Activated naive CD4-positive, alpha-beta T cell treated with anti-CD3 and anti-CD28 coated beads, Interleukin-2, amount 10 ng/mL, durations not matched to agents 7 days and 5 days (primary cell): ENCODE results near the gene ANKRD60.

Experiments
- CTCF ChIA-PET: fragments of 350-600 bp; sonication (Branson Sonifier 250); formaldehyde crosslinking; loops from one replicate; lab custom pipeline; 2021; ENCODE audit warnings: antibody characterized with exemption; lab: Charles Lee
- DNase-seq: peaks from one replicate; pipeline ENCODE4 v3.0.0-alpha.2; 2020
- H3K27ac Mint-ChIP-seq: one replicate; pipeline ENCODE4 v1.8.0; 2021; ENCODE audit warnings: mild to moderate bottlenecking, moderate library complexity, mixed read lengths
- H3K27me3 Mint-ChIP-seq: one replicate; pipeline ENCODE4 v1.8.0; 2021; ENCODE audit warnings: mild to moderate bottlenecking, mixed read lengths
- H3K36me3 Mint-ChIP-seq: one replicate; pipeline ENCODE4 v1.8.0; 2021; ENCODE audit warnings: mixed read lengths
- H3K4me1 Mint-ChIP-seq: one replicate; pipeline ENCODE4 v1.8.0; 2021; ENCODE audit warnings: mixed read lengths
- H3K4me3 Mint-ChIP-seq: one replicate; pipeline ENCODE4 v1.8.0; 2021; ENCODE audit warnings: mild to moderate bottlenecking, moderate library complexity, mixed read lengths
- H3K9me3 Mint-ChIP-seq: one replicate; pipeline ENCODE4 v1.8.0; 2021; ENCODE audit warnings: mixed read lengths

The ANKRD60 gene

GRCh38 chr20:58228484-58229197, at the start of gene ANKRD60:
Gene ANKRD60, minus strand, starts transcription at chr20:58228653. Its CDS starts 0 bp downstream, at chr20:58228653.
- peak; percentile 36 for DNase-seq
- Mint-ChIP-seq H3K4me3 (no peak within 1 kb of the TSS), H3K9me3 (no peaks in the 10 kb centered on the region), H3K27ac (no peak within 1 kb of the TSS), H3K4me1 (peaks cover 8% of the 10 kb centered on the region), H3K27me3 (peaks cover 51% of the 10 kb centered on the region), H3K36me3 (peaks cover 9% of the 10 kb centered on the region)
- CTCF ChIA-PET: no interaction called here

DNA sequence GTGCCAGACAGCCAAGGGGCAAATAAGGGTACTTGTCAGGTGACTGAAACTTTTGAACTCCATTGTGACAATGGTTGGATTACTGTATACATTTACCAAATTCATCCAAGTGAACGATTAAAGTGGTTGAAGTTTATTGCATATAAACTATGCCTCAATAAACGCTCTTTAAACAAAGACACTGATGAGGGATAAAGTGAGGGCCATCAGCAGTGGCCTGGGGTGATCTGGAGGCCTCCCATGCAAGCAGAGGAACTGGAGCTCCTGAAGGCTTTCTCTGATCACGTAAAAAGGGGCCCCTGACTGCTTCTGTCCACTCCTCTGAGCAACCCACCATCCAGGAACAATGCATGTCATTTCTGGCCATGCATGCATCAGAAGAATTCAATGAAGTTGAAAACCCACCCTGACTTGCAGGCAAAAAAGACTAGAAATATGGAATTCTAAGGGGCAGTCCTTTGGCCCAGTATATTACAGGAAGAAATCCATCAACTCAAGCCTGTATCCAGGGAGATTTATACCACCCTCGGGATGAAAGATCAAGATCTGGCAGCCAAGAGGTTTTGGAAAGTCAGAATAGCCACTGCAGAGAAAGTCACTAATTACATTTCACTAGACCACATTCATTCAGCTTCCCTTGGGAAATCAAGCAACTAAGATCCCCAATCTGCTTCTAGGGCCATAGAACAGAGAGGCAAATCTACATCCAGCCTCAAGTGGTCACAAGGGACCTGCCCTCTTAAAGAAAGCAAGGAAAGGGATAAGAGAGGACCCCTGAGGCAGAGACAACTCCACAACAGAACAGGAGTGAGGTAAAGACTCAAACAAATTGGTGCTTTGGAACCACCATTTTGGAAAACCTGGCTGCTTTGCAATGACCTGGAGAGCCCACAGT, 49.4 kb upstream of the ANKRD60 start:
- CTCF ChIA-PET: no interaction called here
- H3K4me3 Mint-ChIP-seq: no peak overlapping the region
- H3K27me3 Mint-ChIP-seq: no peaks in the 10 kb centered on the region
- peaks cover 2% of the 10 kb centered on the region for H3K9me3 Mint-ChIP-seq
- H3K36me3 Mint-ChIP-seq: peaks cover 17% of the 10 kb centered on the region
- no peak for DNase-seq
- no peaks in the 10 kb centered on the region for H3K4me1 Mint-ChIP-seq
- H3K27ac Mint-ChIP-seq: no peak overlapping the region

DNA sequence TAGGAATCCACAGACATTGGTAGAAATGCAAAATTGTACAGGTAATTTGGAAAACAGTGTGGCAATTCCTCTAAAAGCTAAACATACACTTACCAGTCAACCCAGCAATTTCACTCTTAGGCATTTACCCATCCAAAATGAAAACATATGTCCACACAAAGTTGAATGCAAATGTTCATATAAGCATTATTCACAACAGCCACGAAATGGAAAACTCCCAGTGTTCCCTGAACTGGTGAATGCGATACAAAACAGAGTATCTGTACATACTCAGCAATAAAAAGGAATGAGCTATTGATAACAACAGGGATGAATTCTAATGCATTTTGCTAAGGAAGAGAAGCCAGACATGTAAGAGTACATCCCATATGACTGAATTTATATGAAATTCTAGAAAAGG, 48.7 kb upstream of the ANKRD60 start:
- Mint-ChIP-seq H3K27me3 (no peaks in the 10 kb centered on the region), H3K4me3 (no peak overlapping the region), H3K36me3 (peaks cover 17% of the 10 kb centered on the region), H3K9me3 (peaks cover 2% of the 10 kb centered on the region), H3K27ac (no peak overlapping the region), H3K4me1 (peaks cover 2% of the 10 kb centered on the region)
- CTCF ChIA-PET: no interaction called here
- no peak for DNase-seq

- DNase-seq: no peak
- Mint-ChIP-seq H3K4me3 (no peak overlapping the region), H3K36me3 (peaks cover 20% of the 10 kb centered on the region), H3K27me3 (no peaks in the 10 kb centered on the region), H3K9me3 (peaks cover 2% of the 10 kb centered on the region), H3K4me1 (peaks cover 13% of the 10 kb centered on the region), H3K27ac (no peak overlapping the region)
- CTCF ChIA-PET: no interaction called here
These were observed 45.9 kb upstream of the ANKRD60 start for GRCh38 chr20:58274384-58274783.

GRCh38 chr20:58271606-58272351, 43.3 kb upstream of the ANKRD60 start:
- DNase-seq: no peak
- Mint-ChIP-seq H3K36me3 (peaks cover 40% of the 10 kb centered on the region), H3K4me3 (no peak overlapping the region), H3K27me3 (no peaks in the 10 kb centered on the region), H3K27ac (no peak overlapping the region), H3K9me3 (peaks cover 2% of the 10 kb centered on the region), H3K4me1 (peaks cover 37% of the 10 kb centered on the region)
- CTCF ChIA-PET: interaction anchor here (1.1 kb wide), 1 partner anchor 1156 kb away, joined by 3 read pairs; no protein-coding TSS in a partner anchor

- H3K9me3 Mint-ChIP-seq: no peaks in the 10 kb centered on the region
- no peaks in the 10 kb centered on the region for H3K27me3 Mint-ChIP-seq
- CTCF ChIA-PET: no interaction called here
- peak; percentile 30 for DNase-seq
- no peak overlapping the region for H3K4me3 Mint-ChIP-seq
- peak overlapping the region; percentile 80 for H3K27ac Mint-ChIP-seq
- peaks cover 38% of the 10 kb centered on the region for H3K36me3 Mint-ChIP-seq
- H3K4me1 Mint-ChIP-seq: peaks cover 37% of the 10 kb centered on the region
These were observed 40.6 kb upstream of the ANKRD60 start for GRCh38 chr20:58268936-58269619.

- Mint-ChIP-seq H3K9me3 (no peaks in the 10 kb centered on the region), H3K4me3 (no peak overlapping the region), H3K27me3 (no peaks in the 10 kb centered on the region), H3K36me3 (peaks cover 38% of the 10 kb centered on the region), H3K4me1 (peaks cover 37% of the 10 kb centered on the region), H3K27ac (peak overlapping the region; percentile 80)
- DNase-seq: no peak
- CTCF ChIA-PET: no interaction called here
These were observed 40.0 kb upstream of the ANKRD60 start for GRCh38 chr20:58268421-58268821.

DNA sequence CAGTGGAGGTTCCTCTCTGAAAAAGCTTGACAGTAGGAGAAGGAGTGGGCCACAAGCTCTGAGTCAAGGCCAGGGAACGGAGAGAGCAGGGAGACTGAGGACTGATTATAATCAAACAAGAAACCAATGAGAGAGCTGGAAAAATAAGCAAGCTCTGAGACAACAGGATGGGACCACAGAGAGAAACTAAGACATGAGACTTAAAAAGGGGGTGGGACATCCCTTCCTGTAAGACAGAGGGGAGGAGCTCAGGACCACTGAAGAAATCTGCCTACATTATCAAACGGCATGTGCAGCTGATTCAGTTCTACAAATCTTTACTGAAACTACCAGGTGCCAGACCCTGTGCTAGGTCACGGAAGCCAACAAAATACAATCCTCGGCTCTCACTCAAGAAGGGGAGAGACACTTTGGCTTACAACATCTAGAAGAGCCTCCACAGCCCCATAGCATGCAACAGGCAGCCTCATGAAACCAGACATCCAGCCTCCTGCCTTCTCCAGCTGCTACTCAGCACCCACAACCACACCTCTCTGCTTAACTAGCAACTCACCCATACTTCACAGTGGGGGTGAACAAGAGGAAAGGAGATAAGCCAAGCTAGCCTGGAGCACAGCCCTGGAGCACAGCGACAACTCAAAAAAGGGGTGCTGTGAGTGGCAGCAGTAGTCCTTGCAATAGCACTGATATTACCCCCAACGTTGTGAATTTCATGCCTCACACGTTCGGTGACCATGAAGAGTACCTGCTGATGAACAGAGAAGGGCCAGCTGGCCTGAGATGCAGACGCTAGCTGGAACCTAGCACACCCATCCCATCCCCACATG, 39.1 kb upstream of the ANKRD60 start:
- Mint-ChIP-seq H3K27me3 (no peaks in the 10 kb centered on the region), H3K36me3 (peaks cover 40% of the 10 kb centered on the region), H3K27ac (no peak overlapping the region), H3K4me3 (no peak overlapping the region), H3K4me1 (peaks cover 37% of the 10 kb centered on the region), H3K9me3 (no peaks in the 10 kb centered on the region)
- CTCF ChIA-PET: interaction anchor here (0.6 kb wide), 2 partner anchors 506 to 1303 kb away, joined by 3 read pairs; no protein-coding TSS in a partner anchor
- DNase-seq: no peak

- Mint-ChIP-seq H3K27ac (no peak overlapping the region), H3K9me3 (no peaks in the 10 kb centered on the region), H3K36me3 (peaks cover 32% of the 10 kb centered on the region), H3K4me1 (peaks cover 23% of the 10 kb centered on the region), H3K4me3 (no peak overlapping the region), H3K27me3 (no peaks in the 10 kb centered on the region)
- CTCF ChIA-PET: no interaction called here
- no peak for DNase-seq
These were observed 35.8 kb upstream of the ANKRD60 start for GRCh38 chr20:58264271-58264670.

DNA sequence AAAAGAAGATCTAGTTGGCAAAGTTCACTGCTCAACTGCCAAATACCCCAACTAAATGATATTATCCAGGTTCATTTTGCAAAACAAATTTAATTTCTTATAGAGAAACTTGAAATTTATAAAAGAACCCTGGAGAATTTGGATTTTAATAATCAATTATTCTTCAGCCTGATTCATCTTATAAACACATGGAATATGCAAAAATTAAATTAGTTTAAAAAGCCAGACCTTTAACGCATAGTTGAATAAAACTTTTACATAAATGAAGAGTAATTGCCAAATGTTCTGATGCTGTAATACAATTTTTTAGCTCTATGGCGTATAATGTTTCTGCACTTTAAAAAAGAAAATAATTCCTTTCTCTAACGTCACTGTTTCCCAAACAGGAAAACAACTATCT, 33.2 kb upstream of the ANKRD60 start:
- CTCF ChIA-PET: interaction anchor here (0.8 kb wide), 1 partner anchor 45 kb away, joined by 3 read pairs; no protein-coding TSS in a partner anchor
- Mint-ChIP-seq H3K9me3 (no peaks in the 10 kb centered on the region), H3K4me1 (peaks cover 5% of the 10 kb centered on the region), H3K27ac (no peak overlapping the region), H3K27me3 (no peaks in the 10 kb centered on the region), H3K4me3 (no peak overlapping the region), H3K36me3 (peaks cover 21% of the 10 kb centered on the region)
- no peak for DNase-seq

DNA sequence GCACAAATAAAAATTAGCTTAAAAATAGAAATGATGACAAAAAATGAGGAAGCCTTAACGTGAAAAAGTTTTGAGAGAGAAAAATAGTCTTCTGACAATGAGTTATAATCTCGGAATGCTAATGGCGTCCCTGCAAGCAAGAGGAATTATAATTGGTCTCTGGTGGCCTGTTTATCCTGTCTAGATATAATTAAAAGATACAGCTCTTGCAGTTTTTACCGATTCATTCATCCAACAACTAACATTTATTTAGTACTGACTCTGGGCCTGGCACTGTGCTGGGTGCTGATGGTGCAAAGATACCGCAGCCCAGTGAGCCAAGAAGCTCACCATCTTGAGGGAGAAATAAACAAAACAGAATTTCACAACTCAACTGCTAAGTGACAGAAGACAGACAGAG, 31.6 kb upstream of the ANKRD60 start:
- peaks cover 21% of the 10 kb centered on the region for H3K36me3 Mint-ChIP-seq
- H3K9me3 Mint-ChIP-seq: no peaks in the 10 kb centered on the region
- CTCF ChIA-PET: no interaction called here
- H3K4me3 Mint-ChIP-seq: no peak overlapping the region
- H3K27ac Mint-ChIP-seq: no peak overlapping the region
- H3K27me3 Mint-ChIP-seq: no peaks in the 10 kb centered on the region
- peaks cover 10% of the 10 kb centered on the region for H3K4me1 Mint-ChIP-seq
- no peak for DNase-seq

GRCh38 chr20:58256842-58257241, 28.4 kb upstream of the ANKRD60 start:
- DNase-seq: no peak
- peaks cover 14% of the 10 kb centered on the region for H3K4me1 Mint-ChIP-seq
- peak overlapping the region; percentile 53 for H3K27ac Mint-ChIP-seq
- no peaks in the 10 kb centered on the region for H3K27me3 Mint-ChIP-seq
- peaks cover 25% of the 10 kb centered on the region for H3K36me3 Mint-ChIP-seq
- no peak overlapping the region for H3K4me3 Mint-ChIP-seq
- no peaks in the 10 kb centered on the region for H3K9me3 Mint-ChIP-seq
- CTCF ChIA-PET: no interaction called here

DNA sequence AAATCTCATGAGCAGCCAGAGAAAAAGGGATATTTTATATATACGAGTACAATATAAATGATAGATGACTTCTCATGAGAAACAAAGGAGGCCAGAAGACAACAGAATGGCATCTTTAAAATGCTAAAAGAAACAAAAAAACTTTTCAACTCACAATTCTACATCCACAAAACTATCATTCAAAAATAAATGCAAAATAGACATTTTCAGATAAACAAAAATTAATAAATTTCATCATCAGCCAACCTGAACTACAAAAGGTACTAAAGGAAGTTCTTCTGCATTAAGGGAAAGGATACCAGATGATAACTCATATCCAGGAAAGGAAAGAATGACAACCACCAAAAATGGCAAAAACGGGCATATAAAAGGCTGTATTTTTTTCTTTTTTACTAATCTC, 27.9 kb upstream of the ANKRD60 start:
- CTCF ChIA-PET: no interaction called here
- H3K4me3 Mint-ChIP-seq: no peak overlapping the region
- no peaks in the 10 kb centered on the region for H3K27me3 Mint-ChIP-seq
- H3K4me1 Mint-ChIP-seq: peaks cover 17% of the 10 kb centered on the region
- H3K27ac Mint-ChIP-seq: no peak overlapping the region
- peaks cover 25% of the 10 kb centered on the region for H3K36me3 Mint-ChIP-seq
- DNase-seq: no peak
- H3K9me3 Mint-ChIP-seq: no peaks in the 10 kb centered on the region
